HepG2 (cell line): ENCODE results near the gene ST8SIA4.

ENCODE experiments used
- CREB3 ChIP-seq: sonication (generic); formaldehyde crosslinking; IDR thresholded peaks from 2 replicates; pipeline ENCODE4 v1.5.0; 2020; ENCODE audit warnings: missing genetic modification reagents
- IKZF1 ChIP-seq: fragments of 450-650 bp; IDR thresholded peaks from 2 replicates; pipeline ENCODE4 v1.7.1; 2016
- POLR2AphosphoS2 ChIP-seq: IDR thresholded peaks from 2 replicates; pipeline ENCODE4 v1.6.1; 2011; ENCODE audit warnings: low read depth, low read length, improper control_type of control experiment
- ZNF296 ChIP-seq: sonication (generic); formaldehyde crosslinking; conservative IDR thresholded peaks from 2 replicates; pipeline ENCODE4 v1.5.0; 2020; ENCODE audit warnings: mild to moderate bottlenecking, missing genetic modification reagents

GRCh38 chr5:100828898-100829356, 74.2 kb downstream of the ST8SIA4 start:
- no peak for TF ChIP-seq ZNF296 (CRISPR knock-in tag)
- no peak for TF ChIP-seq POLR2AphosphoS2
- TF ChIP-seq CREB3 (CRISPR knock-in tag) = no peak
- TF ChIP-seq IKZF1 = no peak
